ENCODE data around the gene COX18. TPM values are rescaled to one million over a fixed set of nuclear protein-coding genes. Genes with fewer than 3 reads are reported as not detected.

COX18 gene
- total RNA-seq, 1 experiment from 2014 or later, result 15.3 TPM

DNA sequence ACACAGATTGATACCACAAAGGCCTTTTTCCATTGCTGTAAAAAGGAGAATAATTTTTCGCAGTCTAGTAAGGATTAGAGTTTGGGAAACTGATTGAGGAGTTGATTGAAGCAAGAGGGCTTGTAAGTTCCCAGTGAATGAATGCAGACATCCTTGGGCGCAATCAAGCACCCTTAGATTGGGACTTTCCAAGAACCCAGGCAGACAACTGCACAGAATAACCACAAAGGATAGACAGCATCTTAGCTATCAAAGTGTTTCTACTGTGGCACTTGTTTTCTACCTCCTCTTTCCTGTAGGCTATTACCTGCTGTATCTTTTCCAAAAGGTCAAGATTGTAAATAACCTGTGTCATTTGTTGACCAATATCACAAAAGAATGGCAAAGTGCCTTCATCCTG is 2.6 kb downstream of the COX18 start:
- DNase-seq, result no peak
- H4K20me1 ChIP-seq (ENCODE audit: insufficient read depth, low read depth, low read length), result no peaks in the 10 kb centered on the region
- H2AFZ ChIP-seq (ENCODE audit: low read length), result no peak overlapping the region
- no peaks in the 10 kb centered on the region for H3K9me2 ChIP-seq (replicated peaks; ENCODE audit: insufficient read depth, low read length)
- no peak overlapping the region for H3K9ac ChIP-seq (ENCODE audit: low read length)
- peak overlapping the region; percentile 22 for H3K4me2 ChIP-seq (ENCODE audit: low read depth, low read length, poor library complexity, severe bottlenecking)
- peaks cover 50% of the 10 kb centered on the region for H3K79me2 ChIP-seq (ENCODE audit: low read length)
- H3K36me3 ChIP-seq (ENCODE audit: insufficient read depth, low read length), result peaks cover 23% of the 10 kb centered on the region
- no peak overlapping the region for H3K27ac ChIP-seq (ENCODE audit: low read length)
- H3K9me3 ChIP-seq (ENCODE audit: low read length), result no peaks in the 10 kb centered on the region
- peaks cover 40% of the 10 kb centered on the region for H3K4me1 ChIP-seq (ENCODE audit: low read length)
- no peaks in the 10 kb centered on the region for H3K27me3 ChIP-seq (ENCODE audit: low read length)
- H3K4me3 ChIP-seq (ENCODE audit: low read length), result no peak overlapping the region

DNA sequence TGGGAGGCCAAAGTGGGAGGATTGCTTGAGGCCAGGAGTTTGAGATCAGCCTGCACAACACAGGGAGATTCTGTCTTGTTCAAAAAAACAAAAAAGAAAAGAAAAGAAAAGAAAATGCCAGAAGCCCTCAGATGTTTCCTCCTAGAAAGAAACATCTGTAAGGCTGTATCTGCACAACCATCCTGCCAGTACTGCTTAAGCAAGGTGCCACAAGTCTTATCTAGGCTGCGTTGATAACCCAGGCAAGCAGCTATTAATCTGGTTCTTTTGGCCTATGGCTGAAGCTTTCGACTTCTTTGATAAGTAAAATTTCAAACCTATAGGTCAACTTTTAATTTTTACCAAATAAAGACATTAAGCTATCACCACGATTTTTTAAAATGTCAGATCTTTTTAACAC is 3.1 kb downstream of the COX18 start:
- Histone ChIP-seq H3K27ac (ENCODE audit: low read length) (no peak overlapping the region), H3K4me1 (ENCODE audit: low read length) (peaks cover 35% of the 10 kb centered on the region), H3K4me2 (ENCODE audit: low read depth, low read length, poor library complexity, severe bottlenecking) (no peak overlapping the region), H3K36me3 (ENCODE audit: insufficient read depth, low read length) (peaks cover 26% of the 10 kb centered on the region), H3K9ac (ENCODE audit: low read length) (no peak overlapping the region), H3K4me3 (ENCODE audit: low read length) (no peak overlapping the region), H2AFZ (ENCODE audit: low read length) (no peak overlapping the region), H3K79me2 (ENCODE audit: low read length) (peaks cover 50% of the 10 kb centered on the region), H3K9me3 (ENCODE audit: low read length) (no peaks in the 10 kb centered on the region), H3K27me3 (ENCODE audit: low read length) (no peaks in the 10 kb centered on the region), H4K20me1 (ENCODE audit: insufficient read depth, low read depth, low read length) (no peaks in the 10 kb centered on the region), H3K9me2 (replicated peaks; ENCODE audit: insufficient read depth, low read length) (no peaks in the 10 kb centered on the region)
- no peak for DNase-seq

DNA sequence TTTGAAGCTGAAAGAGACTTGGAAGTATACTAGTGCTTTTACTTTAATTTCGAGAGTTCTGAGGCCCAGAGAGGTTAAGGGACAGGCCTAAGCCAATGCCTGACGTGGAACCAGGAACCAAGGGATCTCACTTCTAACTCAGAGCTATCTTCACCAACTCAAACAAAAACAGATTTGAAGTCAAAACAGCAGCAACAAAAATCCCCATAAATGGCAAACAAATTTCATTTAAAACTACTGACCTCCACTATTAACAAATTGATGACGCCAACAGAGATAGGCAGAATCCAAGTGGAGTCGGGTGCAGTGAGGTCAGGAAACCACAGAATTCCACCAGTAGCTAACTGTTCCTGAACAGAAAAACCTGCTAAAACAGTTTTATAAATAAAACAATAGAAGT is 5.0 kb downstream of the COX18 start:
- Histone ChIP-seq H4K20me1 (ENCODE audit: insufficient read depth, low read depth, low read length) (no peaks in the 10 kb centered on the region), H3K36me3 (ENCODE audit: insufficient read depth, low read length) (peaks cover 33% of the 10 kb centered on the region), H3K9ac (ENCODE audit: low read length) (no peak overlapping the region), H3K4me3 (ENCODE audit: low read length) (no peak overlapping the region), H3K9me2 (replicated peaks; ENCODE audit: insufficient read depth, low read length) (no peaks in the 10 kb centered on the region), H3K79me2 (ENCODE audit: low read length) (peaks cover 50% of the 10 kb centered on the region), H3K4me2 (ENCODE audit: low read depth, low read length, poor library complexity, severe bottlenecking) (no peak overlapping the region), H3K27me3 (ENCODE audit: low read length) (no peaks in the 10 kb centered on the region), H3K9me3 (ENCODE audit: low read length) (no peaks in the 10 kb centered on the region), H3K4me1 (ENCODE audit: low read length) (peaks cover 19% of the 10 kb centered on the region), H2AFZ (ENCODE audit: low read length) (no peak overlapping the region), H3K27ac (ENCODE audit: low read length) (no peak overlapping the region)
- no peak for DNase-seq

DNA sequence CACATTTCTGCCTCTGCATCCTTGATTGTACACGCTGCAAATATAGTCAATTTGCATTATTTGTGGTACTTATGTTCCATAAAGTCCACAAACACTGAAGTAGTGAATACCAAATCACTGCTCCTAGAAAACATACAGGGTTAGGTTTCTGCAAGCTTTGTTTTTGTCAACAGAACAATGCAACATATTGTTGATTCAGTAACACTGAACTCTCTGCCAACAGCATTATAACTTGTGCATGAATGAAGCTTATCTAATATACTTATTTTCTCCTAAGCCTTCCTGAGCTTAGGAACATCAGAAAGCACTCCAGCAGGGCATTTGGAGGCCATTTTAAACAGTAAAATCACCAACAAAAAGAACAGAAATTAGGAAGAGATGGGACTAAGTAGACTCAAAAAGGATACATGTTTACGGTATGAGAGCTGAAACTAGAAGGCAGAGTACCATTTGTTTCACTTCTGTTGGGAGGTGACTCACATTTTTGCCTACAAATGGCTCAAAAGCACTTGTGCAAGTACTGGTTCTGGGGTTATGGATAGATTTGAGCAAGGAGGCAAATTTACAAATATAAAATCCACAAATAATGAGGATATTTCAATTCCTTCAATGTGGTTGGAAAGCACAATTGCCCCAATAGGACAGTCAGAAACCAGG is 14.1 kb downstream of the COX18 start:
- Histone ChIP-seq H3K27me3 (ENCODE audit: low read length) (no peaks in the 10 kb centered on the region), H3K4me2 (ENCODE audit: low read depth, low read length, poor library complexity, severe bottlenecking) (no peak overlapping the region), H3K27ac (ENCODE audit: low read length) (no peak overlapping the region), H4K20me1 (ENCODE audit: insufficient read depth, low read depth, low read length) (no peaks in the 10 kb centered on the region), H3K4me1 (ENCODE audit: low read length) (no peaks in the 10 kb centered on the region), H3K79me2 (ENCODE audit: low read length) (no peaks in the 10 kb centered on the region), H3K4me3 (ENCODE audit: low read length) (no peak overlapping the region), H3K9ac (ENCODE audit: low read length) (no peak overlapping the region), H3K9me2 (replicated peaks; ENCODE audit: insufficient read depth, low read length) (no peaks in the 10 kb centered on the region), H3K9me3 (ENCODE audit: low read length) (no peaks in the 10 kb centered on the region), H2AFZ (ENCODE audit: low read length) (no peak overlapping the region), H3K36me3 (ENCODE audit: insufficient read depth, low read length) (peaks cover 29% of the 10 kb centered on the region; the same call in 1 of the 2 replicates)
- no peak for DNase-seq

DNA sequence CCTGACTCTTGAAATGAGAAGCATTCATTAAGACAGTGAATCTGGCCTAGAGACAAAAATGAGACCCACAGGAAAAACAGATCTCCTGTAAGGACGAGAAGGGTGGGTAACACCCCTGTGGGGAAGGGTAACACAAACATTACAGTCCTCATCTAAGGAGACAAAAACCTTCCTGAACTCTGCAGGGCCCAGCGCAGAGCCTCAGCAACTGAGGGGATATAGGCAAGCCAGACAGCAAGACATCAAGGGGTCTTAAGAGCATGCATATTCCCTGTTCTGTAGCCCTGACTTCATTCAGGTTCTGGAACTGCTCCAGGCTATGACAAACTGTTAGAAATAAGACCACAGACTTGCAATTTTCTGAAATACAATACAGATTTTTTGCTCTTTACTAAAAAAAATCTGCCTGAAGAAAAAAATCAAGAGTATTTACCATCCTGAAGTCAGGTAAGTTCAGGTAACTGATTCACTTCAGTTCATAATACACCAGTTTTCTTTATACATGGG is 15.5 kb downstream of the COX18 start:
- H3K9me2 ChIP-seq (replicated peaks; ENCODE audit: insufficient read depth, low read length), result no peaks in the 10 kb centered on the region
- no peaks in the 10 kb centered on the region for H3K27me3 ChIP-seq (ENCODE audit: low read length)
- H3K27ac ChIP-seq (ENCODE audit: low read length), result no peak overlapping the region
- no peak overlapping the region for H2AFZ ChIP-seq (ENCODE audit: low read length)
- no peak overlapping the region for H3K4me2 ChIP-seq (ENCODE audit: low read depth, low read length, poor library complexity, severe bottlenecking)
- no peaks in the 10 kb centered on the region for H3K4me1 ChIP-seq (ENCODE audit: low read length)
- no peak overlapping the region for H3K4me3 ChIP-seq (ENCODE audit: low read length)
- DNase-seq, result no peak
- H3K79me2 ChIP-seq (ENCODE audit: low read length), result no peaks in the 10 kb centered on the region
- no peaks in the 10 kb centered on the region for H4K20me1 ChIP-seq (ENCODE audit: insufficient read depth, low read depth, low read length)
- H3K9me3 ChIP-seq (ENCODE audit: low read length), result no peaks in the 10 kb centered on the region
- no peak overlapping the region for H3K9ac ChIP-seq (ENCODE audit: low read length)
- H3K36me3 ChIP-seq (ENCODE audit: insufficient read depth, low read length), result peaks cover 19% of the 10 kb centered on the region; the same call in 1 of the 2 replicates

DNA sequence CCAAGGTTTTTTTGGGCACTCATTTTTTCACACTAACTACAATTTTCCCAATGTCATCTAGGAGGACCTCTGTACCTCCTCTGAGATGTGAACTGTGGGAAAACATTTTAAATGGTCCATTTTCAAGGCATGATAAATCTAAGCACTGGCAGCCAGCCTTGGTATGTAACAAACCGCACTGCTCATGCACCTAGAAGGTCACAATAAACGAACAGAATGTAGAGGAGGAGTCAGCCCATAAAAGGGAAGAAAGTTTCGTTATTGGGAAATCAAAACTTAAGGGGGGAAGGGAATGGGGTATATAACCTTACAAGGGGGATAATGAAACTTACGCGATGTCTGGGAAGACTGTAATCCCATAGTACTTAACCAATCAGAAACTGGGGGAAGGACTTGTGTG is 16.4 kb downstream of the COX18 start:
- Histone ChIP-seq H3K36me3 (ENCODE audit: insufficient read depth, low read length) (peaks cover 12% of the 10 kb centered on the region; the same call in 1 of the 2 replicates), H3K4me1 (ENCODE audit: low read length) (no peaks in the 10 kb centered on the region), H4K20me1 (ENCODE audit: insufficient read depth, low read depth, low read length) (no peaks in the 10 kb centered on the region), H2AFZ (ENCODE audit: low read length) (no peak overlapping the region), H3K9me3 (ENCODE audit: low read length) (no peaks in the 10 kb centered on the region), H3K79me2 (ENCODE audit: low read length) (no peaks in the 10 kb centered on the region), H3K9ac (ENCODE audit: low read length) (no peak overlapping the region), H3K27ac (ENCODE audit: low read length) (no peak overlapping the region), H3K4me3 (ENCODE audit: low read length) (no peak overlapping the region), H3K27me3 (ENCODE audit: low read length) (no peaks in the 10 kb centered on the region), H3K4me2 (ENCODE audit: low read depth, low read length, poor library complexity, severe bottlenecking) (no peak overlapping the region), H3K9me2 (replicated peaks; ENCODE audit: insufficient read depth, low read length) (no peaks in the 10 kb centered on the region)
- DNase-seq, result no peak

DNA sequence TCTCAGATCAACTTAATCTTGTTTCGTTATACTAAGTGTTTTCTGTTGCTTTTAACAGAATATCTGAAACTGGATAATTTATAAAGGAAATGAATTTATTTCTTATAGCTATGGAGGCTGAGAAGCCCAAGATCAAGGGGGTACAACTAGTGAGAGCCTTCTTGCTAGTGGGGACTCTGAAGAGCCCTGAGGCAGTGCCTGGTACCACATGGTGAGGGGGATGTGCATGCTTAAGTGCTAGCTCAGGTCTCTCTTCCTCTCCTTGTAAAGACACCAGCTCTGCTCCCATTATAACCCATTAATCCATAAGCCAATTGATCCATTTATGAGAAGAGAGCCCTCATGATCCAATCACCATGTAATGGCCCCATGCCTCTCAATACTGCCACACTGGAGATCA is 17.9 kb downstream of the COX18 start:
- no peak overlapping the region for H3K4me2 ChIP-seq (ENCODE audit: low read depth, low read length, poor library complexity, severe bottlenecking)
- no peaks in the 10 kb centered on the region for H3K4me1 ChIP-seq (ENCODE audit: low read length)
- DNase-seq, result no peak
- no peak overlapping the region for H3K9ac ChIP-seq (ENCODE audit: low read length)
- no peaks in the 10 kb centered on the region for H3K79me2 ChIP-seq (ENCODE audit: low read length)
- H2AFZ ChIP-seq (ENCODE audit: low read length), result no peak overlapping the region
- peaks cover 7% of the 10 kb centered on the region; the same call in 1 of the 2 replicates for H3K36me3 ChIP-seq (ENCODE audit: insufficient read depth, low read length)
- H3K27me3 ChIP-seq (ENCODE audit: low read length), result no peaks in the 10 kb centered on the region
- no peaks in the 10 kb centered on the region for H3K9me3 ChIP-seq (ENCODE audit: low read length)
- no peaks in the 10 kb centered on the region for H4K20me1 ChIP-seq (ENCODE audit: insufficient read depth, low read depth, low read length)
- no peaks in the 10 kb centered on the region for H3K9me2 ChIP-seq (replicated peaks; ENCODE audit: insufficient read depth, low read length)
- no peak overlapping the region for H3K27ac ChIP-seq (ENCODE audit: low read length)
- H3K4me3 ChIP-seq (ENCODE audit: low read length), result no peak overlapping the region

DNA sequence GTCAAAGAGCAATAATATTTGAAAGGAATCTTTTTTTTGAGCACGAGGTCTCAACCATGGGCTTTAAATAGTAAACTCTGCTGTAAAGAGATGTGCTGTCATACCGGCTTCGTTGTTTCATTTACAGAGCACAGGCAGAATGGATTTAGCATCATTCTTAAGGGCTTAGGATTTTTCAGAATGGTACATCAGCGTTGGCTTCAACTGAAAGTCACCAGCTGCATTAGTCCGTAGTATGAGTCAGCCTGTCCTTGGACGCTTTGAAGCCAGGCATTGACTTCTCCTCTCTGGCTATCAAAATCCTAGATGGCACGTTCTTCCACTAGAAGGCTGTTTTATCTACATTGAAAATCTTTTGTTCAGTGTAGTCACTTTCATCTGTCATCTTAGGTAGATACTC is 23.6 kb downstream of the COX18 start:
- no peak overlapping the region for H2AFZ ChIP-seq (ENCODE audit: low read length)
- no peaks in the 10 kb centered on the region for H4K20me1 ChIP-seq (ENCODE audit: insufficient read depth, low read depth, low read length)
- no peak overlapping the region for H3K9ac ChIP-seq (ENCODE audit: low read length)
- H3K9me2 ChIP-seq (replicated peaks; ENCODE audit: insufficient read depth, low read length), result no peaks in the 10 kb centered on the region
- no peak overlapping the region for H3K4me2 ChIP-seq (ENCODE audit: low read depth, low read length, poor library complexity, severe bottlenecking)
- H3K4me1 ChIP-seq (ENCODE audit: low read length), result no peaks in the 10 kb centered on the region
- H3K27ac ChIP-seq (ENCODE audit: low read length), result no peak overlapping the region
- no peaks in the 10 kb centered on the region for H3K9me3 ChIP-seq (ENCODE audit: low read length)
- no peaks in the 10 kb centered on the region for H3K36me3 ChIP-seq (ENCODE audit: insufficient read depth, low read length)
- no peak overlapping the region for H3K4me3 ChIP-seq (ENCODE audit: low read length)
- no peak for DNase-seq
- H3K27me3 ChIP-seq (ENCODE audit: low read length), result no peaks in the 10 kb centered on the region
- no peaks in the 10 kb centered on the region for H3K79me2 ChIP-seq (ENCODE audit: low read length)
